Loucy (cell line): Measurements from ENCODE around the gene CCNYL1.

Experiments
- EZH2phosphoT487 ChIP-seq: fragments of 200-600 bp; IDR thresholded peaks from 2 replicates; pipeline ENCODE4 v1.6.1; 2018; ENCODE audit warnings: antibody characterized with exemption, mild to moderate bottlenecking, moderate library complexity, borderline replicate concordance
- TF ChIP-seq, protein P1 (sequence below): fragments of 200-600 bp; sonication (generic); conservative IDR thresholded peaks from 2 replicates; pipeline ENCODE4 v1.5.1; 2014; ENCODE audit warnings: mild to moderate bottlenecking, antibody characterized with exemption, low read length

DNA sequence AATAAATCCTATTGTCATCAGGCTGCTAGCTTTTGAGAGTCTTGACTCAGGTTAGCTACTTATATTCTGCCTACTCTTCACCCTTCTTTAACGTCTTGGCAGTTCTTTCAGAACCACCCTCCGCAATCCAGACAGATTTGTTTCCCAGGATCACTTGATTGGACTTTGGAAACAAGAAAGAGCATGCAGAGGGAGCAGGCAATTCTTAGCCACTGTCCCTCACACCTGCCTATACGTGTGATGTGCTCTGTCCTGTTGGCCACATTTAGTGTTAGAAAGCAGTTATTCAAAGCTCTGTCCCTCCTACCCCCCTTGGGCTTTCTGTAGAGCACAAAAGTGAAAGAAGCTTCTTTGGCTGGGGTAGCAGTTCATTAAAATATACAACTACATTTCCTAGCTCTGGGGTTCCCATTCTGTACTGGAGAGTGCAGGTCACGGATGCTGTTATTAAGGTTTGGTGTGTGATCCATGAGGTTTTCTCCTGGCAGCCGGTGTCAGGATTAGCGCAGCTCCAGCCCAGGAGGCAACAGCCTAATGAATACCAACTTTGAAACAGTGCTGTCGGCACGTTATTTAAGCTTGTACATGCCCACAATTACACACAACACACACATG, 52.0 kb downstream of the CCNYL1 start:
- TF ChIP-seq, protein P1, sequence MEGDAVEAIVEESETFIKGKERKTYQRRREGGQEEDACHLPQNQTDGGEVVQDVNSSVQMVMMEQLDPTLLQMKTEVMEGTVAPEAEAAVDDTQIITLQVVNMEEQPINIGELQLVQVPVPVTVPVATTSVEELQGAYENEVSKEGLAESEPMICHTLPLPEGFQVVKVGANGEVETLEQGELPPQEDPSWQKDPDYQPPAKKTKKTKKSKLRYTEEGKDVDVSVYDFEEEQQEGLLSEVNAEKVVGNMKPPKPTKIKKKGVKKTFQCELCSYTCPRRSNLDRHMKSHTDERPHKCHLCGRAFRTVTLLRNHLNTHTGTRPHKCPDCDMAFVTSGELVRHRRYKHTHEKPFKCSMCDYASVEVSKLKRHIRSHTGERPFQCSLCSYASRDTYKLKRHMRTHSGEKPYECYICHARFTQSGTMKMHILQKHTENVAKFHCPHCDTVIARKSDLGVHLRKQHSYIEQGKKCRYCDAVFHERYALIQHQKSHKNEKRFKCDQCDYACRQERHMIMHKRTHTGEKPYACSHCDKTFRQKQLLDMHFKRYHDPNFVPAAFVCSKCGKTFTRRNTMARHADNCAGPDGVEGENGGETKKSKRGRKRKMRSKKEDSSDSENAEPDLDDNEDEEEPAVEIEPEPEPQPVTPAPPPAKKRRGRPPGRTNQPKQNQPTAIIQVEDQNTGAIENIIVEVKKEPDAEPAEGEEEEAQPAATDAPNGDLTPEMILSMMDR, result no peak
- TF ChIP-seq EZH2phosphoT487, result no peak
